DMS53 (cell line): ENCODE results near the gene CASP9.
"Not testable (repeated sequence)": the region's sequence is repeated elsewhere in the genome, so short reads cannot be mapped to it uniquely, and the experiment has no call there.

Experiments
- DNase-seq: peaks from one replicate; lab custom pipeline; 2025; lab: John Stamatoyannopoulos, UW

The CASP9 gene

DNA sequence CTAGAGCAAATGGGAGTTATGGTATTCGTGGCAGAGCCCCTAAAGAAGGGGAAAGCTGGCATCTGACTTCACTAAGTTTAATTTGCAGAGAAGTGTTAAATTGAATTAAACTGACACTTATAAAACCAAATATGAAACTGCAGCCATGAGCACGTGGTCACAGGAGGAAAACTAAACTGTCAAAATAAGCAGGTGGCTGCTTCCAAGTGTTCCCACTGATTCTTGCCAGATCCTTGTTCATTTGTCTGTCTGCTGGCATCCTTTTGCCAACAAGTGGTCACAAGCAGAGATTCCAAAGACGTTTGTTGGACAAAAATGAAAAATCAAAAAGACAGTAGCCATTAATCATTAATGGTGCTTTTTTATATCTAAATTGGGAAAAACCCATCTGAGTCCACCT is 54.7 kb downstream of the CASP9 start:
- no peak for DNase-seq

DNA sequence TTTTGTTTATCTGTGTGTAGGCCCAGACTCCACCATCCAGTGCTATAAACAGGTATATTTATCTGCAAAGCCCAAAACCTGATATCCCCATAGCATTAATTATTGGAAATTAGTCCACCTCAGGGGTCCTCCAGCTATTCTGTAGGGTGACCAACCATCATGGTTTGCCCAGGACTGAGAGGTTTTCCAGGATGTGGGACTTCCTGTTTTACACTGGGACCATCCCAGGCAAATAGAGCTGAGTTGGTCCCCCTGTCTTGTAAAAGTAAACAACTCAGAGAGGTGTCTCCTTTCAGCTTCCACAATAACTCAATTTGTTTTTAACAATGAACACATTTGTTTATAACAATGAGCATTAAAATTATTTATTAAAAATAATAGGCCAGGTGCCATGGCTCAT is 55.9 kb downstream of the CASP9 start:
- no peak for DNase-seq

GRCh38 chr1:15466955-15467625 is 56.9 kb downstream of the CASP9 start:
- DNase-seq = not testable (repeated sequence)

GRCh38 chr1:15465674-15466073 is 58.3 kb downstream of the CASP9 start:
- DNase-seq = no peak

- DNase-seq = peak; percentile 67
These were observed 60.1 kb downstream of the CASP9 start for GRCh38 chr1:15463926-15464322.

- peak; percentile 97 for DNase-seq
These were observed 60.8 kb downstream of the CASP9 start for GRCh38 chr1:15463064-15463800.

DNA sequence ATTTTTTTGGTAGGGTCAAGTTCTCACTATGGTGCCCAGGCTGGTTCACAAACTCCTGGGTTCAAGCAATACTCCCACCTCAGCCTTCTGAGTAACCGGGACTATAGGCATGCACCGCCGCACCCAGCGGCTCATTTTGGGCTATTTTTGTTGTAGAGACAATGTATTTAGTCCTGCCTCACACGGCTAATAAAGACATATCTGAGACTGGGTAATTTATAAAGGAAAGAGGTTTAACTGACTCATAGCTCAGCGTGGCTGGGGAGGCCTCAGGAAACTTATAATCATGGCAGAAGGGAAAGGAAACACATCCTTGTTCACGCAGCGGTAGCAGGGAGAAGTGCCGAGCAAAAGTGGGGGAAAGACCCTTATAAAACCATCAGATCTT is 63.3 kb downstream of the CASP9 start:
- no peak for DNase-seq

DNA sequence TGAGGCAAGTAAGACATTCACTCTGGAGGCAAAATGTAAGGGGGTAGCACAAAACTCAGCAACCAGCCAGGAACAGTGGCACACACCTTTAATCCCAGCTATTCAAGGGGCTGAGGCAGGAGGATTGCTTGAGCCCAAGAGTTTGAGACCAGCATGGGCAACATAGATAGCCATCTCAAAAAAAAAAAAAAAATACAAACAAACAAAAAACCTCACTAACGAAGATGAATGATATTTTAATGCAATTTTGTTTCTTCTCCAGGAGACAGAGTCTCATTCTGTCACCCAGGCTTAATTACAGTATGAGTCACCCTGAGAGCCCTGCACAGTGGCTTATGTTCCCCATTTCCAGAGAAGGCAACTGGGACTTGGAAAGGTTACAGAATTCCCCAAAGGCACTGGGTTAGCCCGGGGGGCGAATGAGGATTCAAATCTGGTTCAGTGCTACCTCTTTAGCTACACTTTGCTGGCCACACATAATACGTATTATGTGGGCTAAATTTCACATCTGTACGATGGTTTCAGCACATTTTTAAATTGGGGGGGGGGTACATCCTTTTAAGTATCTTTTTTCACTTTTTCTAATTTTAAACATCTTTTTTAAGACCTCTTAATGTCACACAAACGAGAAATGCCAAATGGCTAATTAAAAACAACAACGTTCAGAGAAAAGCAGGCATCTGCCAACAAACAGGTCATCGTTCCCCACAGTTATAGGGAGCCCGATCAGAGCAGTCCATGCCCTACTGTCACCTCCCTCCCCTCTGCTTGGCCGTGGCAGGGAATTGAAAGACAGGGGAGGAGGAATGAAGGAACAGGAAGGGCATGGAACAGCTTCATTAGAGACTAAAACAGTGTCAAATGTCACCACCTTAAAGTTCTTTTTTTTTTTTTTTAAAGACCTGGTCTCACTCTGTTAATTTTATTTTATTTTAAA is 64.0 kb downstream of the CASP9 start:
- peak; percentile 63 for DNase-seq

- not testable (repeated sequence) for DNase-seq
These were observed 65.6 kb downstream of the CASP9 start for GRCh38 chr1:15458388-15458787.

DNA sequence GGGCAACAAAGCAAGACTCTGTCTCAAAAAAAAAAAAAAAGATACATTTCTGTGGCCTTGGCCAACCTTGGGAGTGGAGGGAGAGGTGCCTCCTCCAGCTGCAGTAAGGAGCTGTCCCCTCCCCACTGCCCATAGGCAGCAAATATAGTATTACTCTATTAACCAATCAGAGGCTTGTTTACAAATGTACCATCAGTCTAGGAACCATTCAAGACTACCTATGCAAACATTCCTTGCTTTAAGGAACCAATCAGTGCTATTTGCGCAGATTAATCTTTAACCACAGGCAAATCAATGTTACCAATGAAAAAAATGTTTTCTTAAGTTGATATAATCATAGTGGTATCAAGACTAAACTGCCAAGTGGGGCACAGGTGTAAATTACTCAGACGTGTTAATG is 66.4 kb downstream of the CASP9 start:
- peak; percentile 39 for DNase-seq

GRCh38 chr1:15456313-15456954 is 67.6 kb downstream of the CASP9 start, which contains the start of gene CELA2A:
TSS of gene CELA2A (plus strand) at chr1:15456732. CDS start at chr1:15456754, 22 bp downstream.
- no peak for DNase-seq

- no peak for DNase-seq
These were observed 68.5 kb downstream of the CASP9 start for GRCh38 chr1:15455522-15455921.

DNA sequence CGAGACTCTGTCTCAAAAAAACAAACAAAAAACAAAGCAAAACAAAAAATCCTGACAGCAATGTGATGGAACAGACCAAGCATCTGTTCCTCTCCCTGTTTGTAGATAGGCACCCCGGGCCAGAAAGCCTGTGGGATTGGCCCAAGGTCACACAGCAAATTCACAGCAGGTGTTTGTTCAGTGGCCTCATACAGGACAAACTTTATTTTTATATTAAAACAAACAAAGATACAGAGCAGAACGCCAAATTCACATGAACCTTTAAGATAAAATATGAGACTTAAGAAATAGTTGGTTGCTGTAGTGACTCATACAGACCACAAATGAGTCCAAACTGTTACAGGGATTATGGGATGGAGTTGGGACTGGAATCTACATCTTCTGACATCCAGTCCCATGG is 69.8 kb downstream of the CASP9 start:
- no peak for DNase-seq

GRCh38 chr1:15453734-15454133 is 70.3 kb downstream of the CASP9 start:
- DNase-seq = no peak

DNA sequence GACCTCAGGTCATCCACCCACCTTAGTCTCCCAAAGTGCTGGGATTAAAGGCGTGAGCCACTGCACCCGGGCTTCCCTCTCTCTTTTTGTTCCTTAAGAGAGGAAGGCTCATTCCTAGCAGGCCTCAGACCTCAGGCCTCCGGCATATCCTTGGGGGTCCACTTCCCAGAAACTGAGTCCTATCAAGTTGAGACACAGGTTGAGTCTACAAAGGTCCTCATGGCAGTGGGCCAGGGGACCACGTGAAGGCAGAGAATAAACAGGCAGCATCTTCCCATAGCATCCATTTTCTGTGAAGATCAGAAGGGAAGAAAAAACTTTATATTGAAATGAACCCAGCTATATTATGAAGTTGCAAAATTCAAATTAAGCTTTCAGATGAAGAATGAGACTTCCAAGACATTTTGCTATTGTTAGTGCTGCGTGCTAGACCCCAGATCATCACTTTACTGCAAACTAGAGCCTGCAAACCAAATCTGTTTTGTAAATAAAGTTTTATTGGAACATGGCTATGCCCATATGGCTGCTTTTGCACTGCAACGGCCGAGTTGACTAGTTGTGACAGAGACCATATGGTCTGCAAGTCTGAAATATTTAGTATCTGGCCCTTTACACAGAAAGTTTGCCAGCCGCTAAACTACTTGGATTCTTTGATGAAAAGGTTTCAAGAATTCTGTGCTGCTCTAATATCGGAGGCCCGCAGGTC is 71.0 kb downstream of the CASP9 start:
- no peak for DNase-seq

DNA sequence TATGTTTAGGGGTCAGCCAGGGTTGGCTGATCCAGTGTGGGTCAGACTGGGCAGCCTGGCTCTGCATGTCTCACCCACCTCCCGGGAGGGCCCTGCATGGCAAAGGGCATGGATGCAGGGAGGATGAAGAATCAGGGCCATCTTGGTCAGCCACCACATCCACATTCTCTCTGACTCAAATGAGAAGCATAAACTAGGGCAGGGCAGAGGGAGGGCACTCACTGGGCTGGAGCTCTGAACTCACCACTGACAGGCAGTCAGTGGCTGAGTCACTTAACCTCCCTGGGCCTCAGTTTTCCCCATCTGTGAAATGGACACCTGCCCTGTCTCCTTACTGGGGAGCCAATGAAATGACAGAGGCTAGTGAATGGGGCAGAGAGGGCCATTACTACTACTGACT is 71.8 kb downstream of the CASP9 start:
- no peak for DNase-seq

DNA sequence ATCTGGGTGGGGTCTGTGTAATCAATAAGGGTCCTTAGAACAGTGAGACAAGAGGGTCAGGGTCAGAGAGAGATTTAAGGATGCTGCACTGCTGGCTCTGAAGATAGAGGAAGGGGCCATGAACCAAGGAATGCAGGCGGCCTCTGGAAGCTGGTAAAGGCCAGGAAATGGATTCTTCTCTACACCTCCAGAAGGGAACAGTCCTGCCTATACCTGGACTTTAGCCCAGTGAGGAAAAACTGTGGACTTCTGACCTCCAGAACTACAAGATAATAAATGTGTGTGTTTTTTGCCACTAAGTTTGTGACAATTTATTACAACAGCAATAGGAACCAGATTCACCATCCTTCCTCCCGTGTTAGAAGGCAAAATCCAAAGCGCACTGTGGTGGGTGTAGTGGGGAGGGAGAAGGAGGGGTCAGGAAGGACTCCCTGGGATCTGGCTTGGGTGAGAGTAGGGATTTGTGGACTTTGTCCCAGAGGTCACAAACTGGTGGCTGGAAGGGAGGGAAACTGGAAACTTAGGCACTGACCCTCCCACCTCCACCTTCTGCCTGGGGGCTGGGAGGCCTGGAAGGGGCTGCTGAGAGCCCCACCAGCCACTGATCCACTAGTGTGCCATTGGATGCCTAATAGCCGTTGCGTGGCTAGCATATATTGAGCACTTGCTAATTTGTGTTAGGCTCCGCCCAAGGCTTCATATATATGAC is 72.8 kb downstream of the CASP9 start:
- no peak for DNase-seq

DNA sequence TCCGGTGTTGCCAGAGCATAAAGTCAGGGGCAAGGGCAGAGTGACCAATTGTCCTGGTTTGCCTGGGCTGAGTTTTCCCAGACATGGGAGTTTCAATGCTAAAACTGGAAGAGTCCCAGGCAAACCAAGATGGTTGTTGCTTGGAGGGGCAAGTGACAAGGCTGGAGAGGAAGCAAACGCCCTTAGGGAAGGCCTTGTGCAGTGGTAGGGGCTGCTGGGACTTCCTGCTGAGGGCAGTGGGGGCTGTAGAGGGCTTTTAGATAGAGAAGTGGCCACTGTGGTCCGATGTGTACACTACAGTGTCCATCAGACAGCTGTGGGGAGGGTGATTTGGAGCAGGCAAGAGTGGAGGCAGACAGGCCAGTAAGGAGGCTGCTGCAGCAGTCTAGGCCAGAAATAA is 74.4 kb downstream of the CASP9 start:
- no peak for DNase-seq

DNA sequence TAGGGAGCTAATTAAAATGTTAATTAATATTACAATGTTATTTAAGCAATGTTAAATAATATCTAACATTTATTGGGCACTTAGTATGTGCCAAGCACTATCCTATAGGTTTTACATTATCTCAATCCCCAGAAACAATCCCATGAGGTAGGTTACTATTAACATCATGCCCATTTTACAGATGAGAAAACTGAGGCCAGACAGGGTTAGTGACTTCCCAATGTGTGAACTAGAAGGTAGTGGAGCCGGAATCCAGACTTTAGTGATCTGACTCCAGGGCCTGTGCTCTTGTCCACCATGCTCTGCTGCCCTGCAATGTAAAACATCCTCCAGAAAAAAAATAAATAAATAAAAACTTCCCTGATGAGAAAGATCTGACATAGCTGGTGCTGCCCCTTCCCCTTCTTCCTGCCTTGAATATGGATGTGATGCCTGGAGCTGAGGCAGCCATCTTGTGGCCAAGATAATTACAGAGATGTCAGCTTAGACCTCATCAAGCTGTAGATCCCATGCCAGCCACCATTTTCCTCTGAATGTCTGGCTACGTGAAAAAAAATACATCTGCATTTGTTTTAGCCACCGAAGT is 75.0 kb downstream of the CASP9 start:
- no peak for DNase-seq

DNA sequence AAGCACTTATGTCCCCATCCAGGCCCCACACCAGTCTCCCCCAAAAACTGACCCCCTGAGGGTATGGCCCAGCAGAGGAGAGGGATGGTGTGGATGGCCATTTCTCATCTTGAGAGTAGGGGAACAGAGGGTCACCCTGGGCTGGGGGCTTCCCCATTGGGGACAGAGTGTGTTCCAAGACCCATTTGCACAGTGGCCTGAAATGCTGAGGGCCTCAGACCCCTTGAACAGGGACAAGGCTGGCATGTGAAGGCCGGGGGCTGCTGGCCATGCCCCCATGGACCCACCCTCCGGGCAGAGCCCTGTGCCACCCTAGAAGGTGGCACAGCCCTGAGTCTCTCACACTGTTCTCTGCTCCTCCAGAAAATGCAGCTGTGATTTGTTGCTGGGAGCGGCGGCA is 77.8 kb downstream of the CASP9 start:
- no peak for DNase-seq
